SK-N-MC (cell line): ENCODE measurements around the gene SLC6A6.

ENCODE experiments used
- EZH2 ChIP-seq: fragments of 200-600 bp; sonication (generic); IDR thresholded peaks from one replicate; pipeline ENCODE4 v1.6.1; 2017; ENCODE audit warnings: antibody characterized with exemption
- FOXP2 ChIP-seq: optimal IDR thresholded peaks from 2 replicates; pipeline ENCODE3; 2011; ENCODE audit warnings: mild to moderate bottlenecking, moderate library complexity; ENCODE audit not compliant: insufficient read depth; ENCODE audit errors: extremely low read length, control extremely low read depth
- POLR2AphosphoS5 ChIP-seq: IDR thresholded peaks from 2 replicates; pipeline ENCODE4 v1.6.1; 2012; ENCODE audit warnings: mild to moderate bottlenecking, low read depth, low read length, borderline replicate concordance

GRCh38 chr3:14431452-14431916 is 29.1 kb downstream of the SLC6A6 start:
- TF ChIP-seq POLR2AphosphoS5 = no peak
- no peak for TF ChIP-seq EZH2
- no peak for TF ChIP-seq FOXP2
